Thymus (tissue), 11 donors: ENCODE data around the gene TOM1L2. TPM values are rescaled to one million over a fixed set of nuclear protein-coding genes. Genes with fewer than 3 reads are reported as not detected.
A peak's percentile ranks its signal among the peaks of the same experiment; 100 is the strongest.

Source experiments
- DNase-seq, 9 donors: peaks; one replicate each; pipeline ENCODE4 v3.0.0-alpha.2; 2013; ENCODE audit warnings: low spot score in 9 of 9, low read depth in 6 of 9, missing footprints in 1 of 9
- H3K27ac ChIP-seq, 2 donors: one replicate each; pipeline ENCODE4 v1.5.1; 2013; ENCODE audit warnings: control low read depth in 1 of 2, low read depth in 1 of 2, low read length in 1 of 2, mild to moderate bottlenecking in 1 of 2, moderate library complexity in 1 of 2
- H3K27me3 ChIP-seq, 2 donors: one replicate each; pipeline ENCODE4 v1.5.1; 2013; ENCODE audit warnings: low read length in 1 of 2; ENCODE audit not compliant: control insufficient read depth in 2 of 2, insufficient read depth in 1 of 2
- H3K36me3 ChIP-seq, 2 donors: one replicate each; pipeline ENCODE4 v1.5.1; 2013; ENCODE audit warnings: low read length in 1 of 2, mild to moderate bottlenecking in 1 of 2, moderate library complexity in 1 of 2; ENCODE audit not compliant: control insufficient read depth in 2 of 2, insufficient read depth in 2 of 2
- H3K4me1 ChIP-seq, 2 donors: one replicate each; pipeline ENCODE4 v1.5.1; 2013; ENCODE audit warnings: low read length in 2 of 2; ENCODE audit not compliant: control insufficient read depth in 2 of 2, insufficient read depth in 2 of 2
- H3K4me3 ChIP-seq, 2 donors: one replicate each; pipeline ENCODE4 v1.5.1; 2013; ENCODE audit warnings: low read length in 2 of 2, control low read depth in 1 of 2, mild to moderate bottlenecking in 1 of 2
- H3K9me3 ChIP-seq, 2 donors: one replicate each; pipeline ENCODE4 v1.5.1; 2013; ENCODE audit warnings: low read length in 1 of 2, mild to moderate bottlenecking in 1 of 2; ENCODE audit not compliant: control insufficient read depth in 2 of 2, insufficient read depth in 1 of 2
- WGBS: extraction: QIAGEN DNeasy Blood & Tissue Kit; methylation state at CpG from one replicate; pipeline ENCODE4 v1.1.7; 2013; 5-methylcytosine and 5-hydroxymethylcytosine counted together
- polyA plus RNA-seq: library from polyadenylated mRNA; stranded (reverse); fragments of 200-250 nt; gene quantifications from one replicate; pipeline ENCODE4 v1.2.3, GENCODE V29; 2013
- total RNA-seq: library from RNA; stranded (reverse); fragments of 120-200 nt; gene quantifications from one replicate; pipeline ENCODE4 v1.2.4, GENCODE V29; 2013
- donor health status: healthy.

TOM1L2 gene
- total and polyA plus RNA-seq, 2 donors: 6.6 to 17.5 TPM

DNA sequence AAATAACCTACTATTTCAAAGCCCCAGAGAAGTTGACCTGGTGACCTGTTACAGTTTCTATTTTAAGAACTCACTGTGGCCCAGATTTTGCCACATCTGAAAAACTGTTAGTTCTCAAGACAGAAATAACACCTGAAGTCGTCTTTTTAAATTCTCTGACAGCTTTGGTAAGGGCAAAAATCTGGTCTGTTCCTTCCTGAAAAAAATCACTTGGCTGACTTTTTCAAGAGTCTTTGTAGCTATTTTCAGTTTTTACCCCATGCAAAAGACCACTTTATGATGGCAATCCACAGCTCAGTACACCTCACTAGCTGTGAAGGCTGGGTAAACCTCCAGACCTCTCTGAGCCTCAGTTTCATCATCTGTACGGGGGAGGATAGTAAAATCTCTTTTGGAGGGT lies 74.8 kb downstream of the TOM1L2 start:
- Histone ChIP-seq H3K9me3 (no peaks in the 10 kb centered on the region), H3K4me1 (peaks cover 8 to 11% of the 10 kb centered on the region in 2 donors), H3K36me3 (peaks cover 6 to 16% of the 10 kb centered on the region in 2 donors), H3K4me3 (no peak overlapping the region), H3K27me3 (no peaks in the 10 kb centered on the region), H3K27ac (no peak overlapping the region)
- 52% methylated on average over 2 of the region's 2 CpGs for WGBS
- peak in 1 of 9 donors; percentile 39 for DNase-seq

- DNase-seq: no peak
- no peak overlapping the region for H3K27ac ChIP-seq
- no peaks in the 10 kb centered on the region for H3K9me3 ChIP-seq
- peaks cover 15 to 16% of the 10 kb centered on the region in 2 donors for H3K4me1 ChIP-seq
- H3K27me3 ChIP-seq: no peaks in the 10 kb centered on the region
- H3K4me3 ChIP-seq: no peak overlapping the region
- peaks cover 6 to 16% of the 10 kb centered on the region in 2 donors for H3K36me3 ChIP-seq
- 98% methylated on average over 8 of the region's 8 CpGs for WGBS
Observed at GRCh38 chr17:17896746-17897145, 75.5 kb downstream of the TOM1L2 start.

DNA sequence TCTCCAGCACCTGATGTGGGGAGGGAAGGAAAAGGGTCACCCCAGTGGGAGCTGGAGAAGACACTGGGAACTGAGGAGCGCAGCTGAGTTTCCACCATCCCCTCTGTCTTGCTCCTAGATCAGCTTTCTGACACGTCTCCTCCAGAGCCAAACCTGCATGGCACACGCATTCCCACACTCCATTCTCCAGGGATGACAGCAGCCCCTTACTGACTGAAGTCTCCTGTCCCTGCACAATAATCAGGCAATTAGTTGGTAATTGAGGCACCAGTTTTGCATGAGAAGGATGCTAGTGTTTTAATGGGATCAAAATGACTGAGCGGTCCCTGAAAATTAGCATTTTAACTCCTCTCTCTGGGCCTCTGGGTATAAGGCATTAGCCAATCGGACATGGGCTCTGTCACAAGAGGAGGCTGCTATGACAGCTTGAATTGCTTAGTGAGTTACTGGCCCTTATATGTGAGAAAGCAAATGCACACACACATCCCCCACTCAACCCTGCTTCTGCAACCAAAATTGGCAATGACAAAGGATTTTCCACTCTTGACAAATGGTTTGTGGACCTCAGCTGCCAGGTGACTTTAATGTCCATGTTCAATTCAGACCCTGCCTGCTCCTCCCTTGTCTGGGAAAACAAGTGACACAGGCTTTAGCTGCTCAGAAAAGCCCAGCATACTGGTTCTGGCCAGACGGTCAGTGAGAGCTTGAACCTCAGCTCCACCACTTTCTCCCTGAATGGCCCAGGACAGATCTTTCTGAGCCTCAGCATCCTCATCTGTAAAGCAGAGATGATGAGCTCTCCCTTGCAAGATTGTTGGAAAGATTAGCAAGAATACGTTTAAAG lies 78.2 kb downstream of the TOM1L2 start:
- H3K4me3 ChIP-seq: no peak overlapping the region
- no peak for DNase-seq
- WGBS: 99% methylated on average over 7 of the region's 7 CpGs
- H3K4me1 ChIP-seq: peaks cover 30% of the 10 kb centered on the region in 2 donors
- peaks cover 0 to 2% of the 10 kb centered on the region in 2 donors for H3K27me3 ChIP-seq
- peaks cover 6 to 16% of the 10 kb centered on the region in 2 donors for H3K36me3 ChIP-seq
- no peak overlapping the region for H3K27ac ChIP-seq
- no peaks in the 10 kb centered on the region for H3K9me3 ChIP-seq

DNA sequence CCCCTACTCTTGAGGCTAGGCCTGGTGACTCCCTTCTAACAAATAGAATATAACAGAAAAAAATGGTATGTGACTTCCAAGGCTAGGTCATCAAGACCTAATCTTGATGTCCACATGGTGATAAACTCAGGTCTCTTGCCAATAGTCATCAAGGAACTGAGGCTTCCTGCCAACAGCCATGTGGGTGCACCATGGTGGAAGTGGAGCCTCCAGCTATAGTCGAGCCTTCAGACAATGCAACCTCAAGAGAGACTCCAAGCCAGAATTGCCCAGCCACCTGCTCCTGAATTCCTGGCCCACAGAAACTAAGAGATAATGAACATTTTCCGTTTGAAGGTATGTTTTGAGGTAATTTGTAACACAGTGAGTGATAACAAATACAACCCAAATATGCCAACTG lies 79.5 kb downstream of the TOM1L2 start:
- peaks cover 30 to 33% of the 10 kb centered on the region in 2 donors for H3K4me1 ChIP-seq
- H3K36me3 ChIP-seq: peaks cover 2 to 11% of the 10 kb centered on the region in 2 donors
- H3K27ac ChIP-seq: no peak overlapping the region
- no peak overlapping the region for H3K4me3 ChIP-seq
- H3K27me3 ChIP-seq: peaks cover 0 to 5% of the 10 kb centered on the region in 2 donors
- H3K9me3 ChIP-seq: no peaks in the 10 kb centered on the region
- DNase-seq: no peak
- WGBS: 88% methylated on average over 2 of the region's 2 CpGs

DNA sequence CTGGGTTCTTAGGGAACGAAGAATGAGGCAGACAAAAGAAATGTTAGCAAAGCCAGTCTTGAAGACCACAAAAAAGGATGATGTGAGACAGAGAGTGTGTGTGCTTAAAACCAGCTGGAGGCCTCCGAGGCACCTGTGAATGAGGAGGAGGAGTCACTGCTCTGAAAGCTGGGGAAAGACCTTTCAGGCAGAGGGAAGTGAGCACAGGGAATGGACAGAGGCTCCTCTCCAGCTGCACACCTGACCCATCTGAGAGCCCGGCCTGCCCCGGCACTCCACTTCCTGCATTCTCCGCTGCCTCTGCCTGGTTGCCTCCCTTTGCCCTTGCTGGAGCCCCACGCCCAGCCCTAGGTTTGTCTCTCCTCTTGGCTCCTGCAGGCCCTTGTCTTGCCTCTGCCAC lies 80.2 kb downstream of the TOM1L2 start:
- H3K9me3 ChIP-seq: no peaks in the 10 kb centered on the region
- peak overlapping the region; percentile 52 to 86 for H3K27ac ChIP-seq
- peaks cover 27 to 33% of the 10 kb centered on the region in 2 donors for H3K4me1 ChIP-seq
- no peak overlapping the region for H3K4me3 ChIP-seq
- peak; percentile 53 to 91 (median 70) for DNase-seq
- peaks cover 0 to 5% of the 10 kb centered on the region in 2 donors for H3K27me3 ChIP-seq
- peaks cover 2 to 11% of the 10 kb centered on the region in 2 donors for H3K36me3 ChIP-seq
- WGBS: 13% methylated on average over 6 of the region's 6 CpGs

DNA sequence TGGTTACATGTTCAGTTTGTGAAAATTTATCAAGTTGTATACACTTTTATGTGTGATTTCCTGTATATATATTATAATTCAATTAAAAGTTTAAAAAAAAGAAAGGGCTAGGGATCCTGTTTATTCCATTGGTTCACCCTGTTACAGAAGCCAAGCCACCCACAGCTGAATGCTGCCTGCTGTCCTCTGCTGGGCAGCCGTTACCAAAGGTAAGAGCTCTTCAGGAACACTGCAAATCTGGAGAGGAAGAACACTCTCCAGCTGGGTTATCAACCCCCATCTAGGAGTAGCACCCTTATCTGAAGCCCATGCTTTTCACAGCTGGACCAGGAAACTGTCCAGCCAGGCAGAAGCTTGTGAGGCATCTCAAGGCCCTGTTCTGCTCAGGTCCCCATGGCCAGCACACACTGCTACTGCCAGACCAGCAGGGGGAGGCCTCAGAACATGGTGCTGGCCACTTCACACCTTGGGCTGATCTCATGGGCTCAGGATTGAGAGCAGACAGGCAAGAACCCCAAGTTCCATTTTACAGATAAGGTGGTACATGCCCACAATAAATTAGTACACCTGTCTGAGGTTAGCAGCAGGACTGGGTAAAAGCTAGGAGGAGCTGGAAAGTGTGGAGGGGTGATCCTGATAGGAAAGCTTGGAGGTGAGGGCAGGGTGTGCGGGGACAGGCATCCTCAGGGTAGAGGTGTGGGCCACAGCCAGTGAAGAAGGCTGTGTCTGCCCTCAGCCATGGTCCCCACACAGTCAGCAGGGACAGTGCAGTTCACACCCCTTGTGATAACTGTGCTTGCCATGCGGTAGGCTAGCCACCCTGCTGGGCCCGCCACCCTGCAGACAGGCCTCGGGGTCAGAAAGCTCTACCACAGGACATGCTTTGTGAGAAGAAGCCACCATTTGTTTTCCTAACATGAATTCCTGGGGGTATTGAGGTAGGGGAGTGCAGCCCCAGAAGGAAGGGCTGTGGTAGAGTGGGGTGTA lies 81.1 kb downstream of the TOM1L2 start:
- Histone ChIP-seq H3K4me1 (peaks cover 35 to 42% of the 10 kb centered on the region in 2 donors), H3K27me3 (peaks cover 0 to 5% of the 10 kb centered on the region in 2 donors), H3K4me3 (no peak overlapping the region), H3K36me3 (peaks cover 2 to 11% of the 10 kb centered on the region in 2 donors), H3K9me3 (no peaks in the 10 kb centered on the region), H3K27ac (peak overlapping the region in 1 of 2 donors; percentile 86)
- WGBS: 99% methylated on average over 5 of the region's 5 CpGs
- peak in 1 of 9 donors; percentile 35 for DNase-seq

GRCh38 chr17:17889922-17890321 lies 82.3 kb downstream of the TOM1L2 start:
- Histone ChIP-seq H3K27me3 (peaks cover 0 to 5% of the 10 kb centered on the region in 2 donors), H3K4me3 (no peak overlapping the region), H3K9me3 (no peaks in the 10 kb centered on the region), H3K4me1 (peaks cover 37 to 45% of the 10 kb centered on the region in 2 donors), H3K36me3 (peaks cover 2 to 14% of the 10 kb centered on the region in 2 donors), H3K27ac (no peak overlapping the region)
- 97% methylated on average over 2 of the region's 2 CpGs for WGBS
- no peak for DNase-seq

- WGBS: 97% methylated on average over 7 of the region's 7 CpGs
- no peak overlapping the region for H3K27ac ChIP-seq
- H3K9me3 ChIP-seq: no peaks in the 10 kb centered on the region
- H3K27me3 ChIP-seq: peaks cover 0 to 5% of the 10 kb centered on the region in 2 donors
- H3K36me3 ChIP-seq: peaks cover 6 to 23% of the 10 kb centered on the region in 2 donors
- H3K4me3 ChIP-seq: no peak overlapping the region
- peaks cover 37 to 45% of the 10 kb centered on the region in 2 donors for H3K4me1 ChIP-seq
- peak in 1 of 9 donors; percentile 18 for DNase-seq
Observed at GRCh38 chr17:17888821-17889220, 83.4 kb downstream of the TOM1L2 start.
